UCSD-AML1 (cell line): ENCODE measurements around the gene CRTAC1.
A peak's percentile ranks its signal among the peaks of the same experiment; 100 is the strongest.

Experiments
- DNase-seq: peaks from one replicate; lab custom pipeline; 2025; ENCODE audit not compliant: unreplicated experiment; lab: John Stamatoyannopoulos, UW

Gene CRTAC1

DNA sequence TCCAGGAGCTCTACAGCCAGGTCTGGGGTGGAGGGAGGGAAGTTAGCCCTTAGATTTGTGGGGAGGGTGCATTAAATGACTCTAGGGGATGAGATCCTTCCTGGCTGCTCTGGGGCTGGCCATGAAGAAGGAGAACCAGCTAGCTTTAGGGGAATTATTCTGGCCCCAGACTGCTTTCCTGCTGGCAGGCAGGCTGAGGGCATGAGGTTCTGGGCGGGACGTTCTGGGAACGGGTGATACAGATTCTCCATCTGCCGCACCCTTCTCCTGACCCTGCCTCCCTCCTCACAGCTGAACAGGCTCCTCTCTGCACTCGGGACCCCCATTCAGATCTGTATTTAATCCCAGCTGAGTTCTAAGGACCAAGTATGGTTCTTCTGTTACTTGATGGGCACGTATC, 156.9 kb downstream of the CRTAC1 start:
- no peak for DNase-seq

DNA sequence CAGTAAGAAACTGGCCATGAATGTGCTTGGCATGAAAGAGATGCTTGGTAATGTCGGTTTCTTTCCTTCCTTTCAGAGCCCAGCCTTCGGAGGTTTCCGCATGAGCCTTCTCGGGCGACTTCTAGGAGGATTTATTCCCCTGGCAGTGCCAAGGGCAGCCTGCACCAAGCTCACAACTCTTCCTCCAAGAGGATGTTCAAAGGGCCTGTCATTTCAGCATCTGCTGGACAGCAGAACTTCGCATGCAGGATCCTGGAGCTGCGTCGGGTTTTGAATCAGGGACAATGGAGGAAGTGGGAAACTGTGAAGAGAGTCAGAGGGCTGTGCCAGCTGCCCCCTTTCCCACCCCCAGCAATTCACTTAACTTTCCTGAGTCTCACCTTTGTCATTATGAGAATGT, 159.4 kb downstream of the CRTAC1 start:
- DNase-seq, result no peak

DNA sequence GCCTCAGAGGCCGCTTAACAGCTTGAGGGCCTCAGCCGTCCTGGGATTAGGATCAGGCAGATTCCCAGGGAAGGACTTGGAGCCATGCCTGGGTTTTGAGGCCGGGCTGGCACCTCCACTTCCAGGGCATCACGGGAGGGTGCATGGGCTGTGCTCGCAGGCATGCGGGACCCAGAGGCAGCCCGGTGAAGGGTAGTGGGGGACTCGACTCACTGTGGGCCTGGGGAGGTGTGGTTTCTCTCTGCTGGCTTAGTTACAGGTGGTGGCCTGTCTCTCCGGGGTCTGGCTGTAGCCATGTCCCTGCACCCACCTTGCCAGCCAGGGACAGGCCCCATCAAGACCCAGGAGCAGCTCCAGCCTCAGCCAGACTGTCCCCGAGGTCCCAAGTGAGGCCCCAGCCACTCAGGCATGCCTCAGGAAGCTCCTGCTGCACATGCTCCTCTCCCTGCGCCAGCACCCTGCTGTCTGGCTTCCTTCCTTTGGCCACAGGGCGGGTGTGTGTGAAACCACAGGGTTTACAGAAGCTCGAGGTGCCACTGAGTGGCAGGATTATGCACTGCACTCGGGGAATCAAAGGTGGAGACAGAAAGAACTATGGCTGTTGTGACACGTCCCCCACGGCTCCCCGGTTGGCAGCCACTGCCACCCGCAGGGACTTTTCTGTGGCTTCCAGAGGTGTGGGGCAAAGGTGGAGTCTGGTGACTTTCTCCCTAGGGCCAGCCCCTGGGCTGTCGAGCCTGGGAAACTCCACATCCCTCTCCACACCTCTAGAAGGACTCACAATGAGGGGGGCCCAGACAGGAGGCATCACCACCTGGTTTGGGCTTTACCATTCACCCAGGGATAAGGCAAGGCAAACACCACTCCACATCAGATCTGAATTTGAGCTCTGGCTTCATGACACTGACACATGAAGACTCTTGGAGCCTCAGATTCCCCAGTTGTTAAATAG, 161.1 kb downstream of the CRTAC1 start:
- peak; percentile 87 for DNase-seq

DNA sequence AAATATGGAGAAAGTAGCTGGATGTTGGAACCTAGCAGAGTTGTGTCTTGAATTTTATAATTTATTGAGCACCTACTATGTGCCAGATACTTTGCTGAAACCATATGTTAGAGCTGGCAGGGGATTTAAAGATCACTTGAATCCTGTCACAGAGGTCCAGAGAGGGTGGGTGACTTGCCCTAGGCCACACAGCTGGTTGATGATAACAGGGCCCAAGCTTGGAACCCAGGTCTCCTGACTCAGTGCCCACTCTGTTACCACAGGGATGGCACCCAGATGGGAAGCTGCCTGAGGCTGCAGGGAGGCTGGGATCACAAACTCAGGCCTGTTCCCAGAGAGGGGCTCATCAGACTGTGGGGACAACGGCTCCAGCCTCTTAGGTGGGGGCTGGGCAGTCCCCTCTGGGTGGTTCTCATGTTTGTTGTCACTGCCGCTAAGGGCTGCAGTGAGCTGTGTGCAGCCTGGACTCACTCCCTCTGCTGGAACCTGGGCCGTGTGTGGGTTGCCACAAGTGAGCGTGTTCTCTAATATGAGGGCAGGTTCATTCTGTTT, 162.2 kb downstream of the CRTAC1 start:
- no peak for DNase-seq

DNA sequence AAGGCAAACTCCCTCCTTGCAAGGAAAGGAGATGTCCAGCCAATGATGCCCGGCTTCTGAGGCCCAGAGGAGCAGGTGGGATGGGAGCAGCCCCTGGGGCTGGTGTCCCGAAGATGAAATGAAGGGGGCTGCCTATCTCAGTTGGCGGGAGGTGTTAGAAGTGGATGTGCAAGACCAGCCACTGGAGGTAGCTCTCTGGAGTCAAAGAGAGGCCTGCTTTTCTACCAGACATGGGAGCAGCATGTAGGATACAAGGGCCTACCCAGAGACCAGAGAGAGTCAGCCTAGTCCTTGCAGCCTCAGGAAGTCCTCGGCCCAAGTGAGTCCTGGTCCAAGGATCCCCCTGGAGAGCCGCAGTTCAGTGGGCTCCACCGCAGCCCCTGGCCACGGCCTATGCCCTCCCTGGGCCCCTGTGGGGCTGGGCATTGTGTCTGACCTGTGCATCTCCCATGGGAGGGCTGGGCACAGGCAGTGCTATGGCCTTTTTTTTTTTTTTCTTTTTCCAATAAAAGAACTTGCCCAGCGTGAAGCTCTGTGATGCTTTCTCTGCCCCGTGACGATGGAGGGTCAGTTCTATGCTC, 163.1 kb downstream of the CRTAC1 start:
- DNase-seq, result no peak

DNA sequence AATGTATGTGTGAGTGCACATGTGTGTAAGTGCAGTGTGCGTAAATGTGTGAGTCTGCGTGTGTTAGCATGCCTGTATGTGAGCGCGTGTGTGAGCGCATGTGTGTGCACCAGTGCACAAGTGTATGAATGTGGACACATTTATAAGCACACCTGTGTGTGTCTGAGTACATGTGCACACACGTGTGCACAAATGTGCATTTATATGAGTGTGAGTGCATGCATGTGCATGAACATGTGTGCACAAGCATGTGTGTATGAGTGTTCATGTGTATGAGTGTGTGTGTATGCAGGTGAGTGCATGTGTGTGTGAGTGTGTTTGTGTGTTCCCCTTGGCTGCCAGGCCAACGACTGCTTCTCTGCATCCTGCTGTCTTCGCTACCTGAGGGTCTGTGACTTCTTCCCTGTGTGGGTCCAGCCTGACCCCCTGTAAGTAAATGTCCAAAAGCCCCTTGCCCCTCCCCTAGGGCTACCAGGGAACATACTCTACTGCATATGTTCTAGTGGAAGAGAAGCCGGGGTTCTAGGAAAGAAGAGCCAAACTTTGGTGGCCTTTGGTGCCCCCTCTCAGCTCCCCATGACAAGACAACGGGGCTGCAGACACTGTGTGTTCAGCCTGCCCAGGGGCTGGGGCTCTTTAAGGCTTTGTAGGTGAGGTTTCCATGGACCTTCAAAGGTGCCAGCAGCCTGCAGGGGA, 163.7 kb downstream of the CRTAC1 start:
- DNase-seq, result no peak

DNA sequence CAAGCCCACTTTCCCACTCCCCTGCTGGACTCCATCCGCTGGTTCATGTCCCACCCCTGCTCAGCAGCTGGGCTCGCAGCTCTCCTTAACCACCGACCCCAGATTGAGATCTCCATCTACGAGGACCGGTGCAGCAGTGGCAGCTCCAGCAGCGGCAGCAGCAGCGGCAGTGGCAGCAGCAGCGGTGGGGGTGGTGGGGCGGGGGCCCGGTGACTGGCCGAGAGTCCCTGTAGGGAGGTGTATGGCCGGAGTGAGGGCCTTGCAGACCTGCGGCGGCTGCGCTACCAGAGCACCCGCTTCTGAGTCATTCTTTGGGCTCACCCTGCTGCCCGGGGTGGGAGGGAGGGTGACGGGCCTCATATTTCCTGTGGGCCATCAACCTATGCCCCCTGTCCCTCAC, 164.9 kb downstream of the CRTAC1 start:
- DNase-seq, result no peak

DNA sequence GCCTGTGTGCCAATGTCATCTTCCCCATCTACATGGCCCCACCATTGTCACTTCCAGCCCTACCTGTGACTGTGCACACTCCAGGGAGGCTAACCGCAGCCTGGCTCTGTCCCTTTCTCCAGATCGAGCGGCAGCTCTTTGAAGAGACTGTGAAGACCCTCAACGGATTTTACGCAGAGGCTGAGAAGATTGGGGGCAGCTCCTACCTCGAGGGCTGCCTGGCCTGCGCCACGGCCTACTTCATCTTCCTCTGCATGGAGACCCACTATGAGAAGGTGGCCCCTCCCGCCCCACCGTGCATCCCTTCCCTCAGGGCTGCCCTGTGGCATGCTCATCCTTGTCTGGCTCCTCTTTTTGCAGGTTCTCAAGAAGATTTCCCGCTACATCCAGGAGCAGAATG, 166.6 kb downstream of the CRTAC1 start:
- no peak for DNase-seq

DNA sequence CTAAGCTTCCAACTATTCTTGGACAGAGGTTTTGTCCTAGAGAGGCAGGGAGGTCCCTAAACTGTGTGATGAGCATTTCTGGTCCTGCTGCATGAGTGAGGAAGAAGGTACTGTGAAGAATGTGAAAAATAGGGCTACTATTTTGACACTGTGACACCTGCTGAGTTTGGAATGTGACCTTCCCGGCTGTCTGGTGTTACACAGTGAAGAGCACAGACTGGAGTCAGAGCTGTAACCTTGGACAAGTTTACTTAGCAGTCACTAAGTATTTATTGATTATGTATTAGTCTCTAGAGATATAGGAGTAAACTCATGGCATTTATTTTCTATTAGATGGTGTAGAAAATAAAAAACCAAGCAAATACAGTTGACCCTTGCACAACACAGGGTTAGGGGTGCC, 168.5 kb downstream of the CRTAC1 start:
- DNase-seq, result no peak

DNA sequence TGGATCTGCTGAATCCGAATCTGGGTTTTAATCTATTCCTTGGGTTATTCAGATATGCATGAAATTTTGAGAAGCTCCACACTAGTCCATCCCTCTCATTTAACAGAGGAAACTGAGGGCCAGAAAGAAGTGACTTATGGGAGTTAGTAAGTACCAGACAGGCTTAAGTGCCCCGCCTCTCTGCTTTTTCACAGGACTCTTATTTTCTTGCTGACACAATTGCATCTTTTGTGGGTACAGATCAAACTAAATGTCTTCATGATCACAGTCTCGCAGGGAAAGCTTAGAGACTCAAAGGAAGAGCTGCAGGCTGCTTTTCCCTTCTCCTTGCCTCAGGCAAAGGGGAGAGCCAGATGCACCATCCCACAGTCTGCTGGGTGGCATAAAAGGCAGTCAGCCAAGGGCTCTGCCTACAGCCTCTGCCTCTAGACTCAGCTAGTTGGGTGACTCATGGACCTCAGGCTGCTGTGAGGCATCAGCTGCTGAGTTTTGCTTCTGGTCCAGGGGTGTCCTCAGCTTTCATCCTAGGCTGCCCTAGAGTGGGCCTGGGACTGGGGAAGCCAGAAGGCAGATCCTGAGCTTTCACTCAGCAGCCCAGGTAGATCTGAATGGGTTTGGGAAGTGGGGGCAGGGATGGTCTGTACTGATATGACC, 169.2 kb downstream of the CRTAC1 start:
- no peak for DNase-seq

DNA sequence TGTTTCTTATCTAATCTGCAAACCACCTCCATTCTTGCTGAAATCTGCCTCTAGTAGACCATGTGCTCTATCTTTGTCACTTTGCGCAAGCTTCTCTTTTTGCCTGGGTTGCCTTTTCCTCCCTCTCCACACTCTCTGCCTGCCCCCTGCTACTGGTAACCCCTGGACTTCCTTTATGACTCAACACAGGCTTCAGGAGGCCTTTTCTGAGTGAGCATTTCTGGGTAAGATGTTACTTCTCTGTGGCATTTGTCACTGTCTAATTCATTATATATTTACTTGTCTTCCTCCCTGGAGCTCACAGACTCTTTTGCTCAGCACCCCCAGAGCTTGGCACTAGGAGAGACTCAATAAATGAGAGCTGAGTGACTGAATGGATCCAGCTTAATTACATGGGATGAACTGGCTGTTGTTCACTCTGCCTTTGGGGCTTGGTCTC, 172.4 kb downstream of the CRTAC1 start:
- DNase-seq, result peak; percentile 26

DNA sequence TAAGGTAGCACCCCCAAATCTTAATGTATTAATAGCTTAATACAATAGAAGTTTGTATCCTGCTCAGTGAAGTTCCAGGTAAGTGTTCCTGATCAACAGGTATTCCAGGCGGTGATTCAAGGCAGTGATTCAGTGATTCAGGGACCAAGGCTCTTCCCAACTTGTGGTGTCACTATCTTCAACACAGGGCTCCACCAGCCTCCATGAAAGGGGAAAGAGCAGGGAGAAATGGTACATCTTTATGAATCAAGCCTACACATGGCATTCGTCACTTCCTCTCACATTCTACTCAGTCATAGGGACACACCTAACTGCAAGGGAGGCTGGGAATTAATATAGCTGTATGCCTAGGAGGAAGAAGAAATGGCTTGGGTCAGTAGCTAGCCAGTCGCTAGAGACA, 175.7 kb downstream of the CRTAC1 start:
- DNase-seq, result no peak

DNA sequence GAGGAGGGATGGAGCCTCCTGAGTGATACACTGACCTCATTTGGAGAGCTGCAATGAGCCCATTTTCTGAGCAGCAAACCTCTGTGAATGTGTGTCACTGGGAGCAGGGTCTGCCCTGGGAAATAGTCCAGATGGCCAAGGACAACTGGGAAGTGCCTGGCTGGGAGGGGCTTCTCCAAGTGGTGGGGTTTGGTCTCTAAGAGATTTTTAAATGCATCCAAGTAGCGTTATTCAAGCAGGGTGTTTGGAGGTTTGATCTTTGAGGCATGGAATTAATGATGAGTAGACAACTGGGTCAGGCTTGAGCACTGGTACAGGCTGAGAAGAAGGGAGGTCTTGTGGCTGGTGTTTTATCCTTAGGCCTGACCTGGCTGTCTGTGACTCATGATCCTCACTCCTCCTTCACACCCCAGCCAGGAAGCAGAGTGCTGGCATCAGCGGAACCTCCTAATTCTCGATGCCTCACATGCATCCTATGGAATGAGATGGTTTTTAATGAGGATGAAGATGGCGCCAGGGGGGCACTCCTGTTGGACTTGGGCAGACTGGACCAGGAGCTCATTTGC, 177.5 kb downstream of the CRTAC1 start:
- DNase-seq, result no peak

DNA sequence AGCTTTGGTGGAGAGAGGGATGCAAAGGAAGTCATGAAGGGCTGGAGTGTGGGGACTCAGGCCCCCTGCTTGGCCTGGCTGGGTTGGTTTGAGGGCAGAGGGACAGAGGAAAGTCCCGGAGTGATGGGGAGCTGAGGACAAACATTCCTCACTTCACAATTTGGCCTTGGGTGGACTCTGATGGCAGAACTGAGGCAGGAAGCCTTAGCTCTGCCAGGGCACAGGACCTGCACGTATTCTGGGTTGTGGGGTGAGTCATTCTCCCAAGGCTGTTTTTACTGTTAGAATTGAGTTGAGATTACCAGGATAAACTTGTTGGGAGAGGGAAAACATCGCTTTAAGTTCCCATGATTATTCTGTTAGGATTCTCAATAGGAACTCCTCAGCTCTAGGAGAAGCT, 178.1 kb downstream of the CRTAC1 start:
- DNase-seq, result no peak

DNA sequence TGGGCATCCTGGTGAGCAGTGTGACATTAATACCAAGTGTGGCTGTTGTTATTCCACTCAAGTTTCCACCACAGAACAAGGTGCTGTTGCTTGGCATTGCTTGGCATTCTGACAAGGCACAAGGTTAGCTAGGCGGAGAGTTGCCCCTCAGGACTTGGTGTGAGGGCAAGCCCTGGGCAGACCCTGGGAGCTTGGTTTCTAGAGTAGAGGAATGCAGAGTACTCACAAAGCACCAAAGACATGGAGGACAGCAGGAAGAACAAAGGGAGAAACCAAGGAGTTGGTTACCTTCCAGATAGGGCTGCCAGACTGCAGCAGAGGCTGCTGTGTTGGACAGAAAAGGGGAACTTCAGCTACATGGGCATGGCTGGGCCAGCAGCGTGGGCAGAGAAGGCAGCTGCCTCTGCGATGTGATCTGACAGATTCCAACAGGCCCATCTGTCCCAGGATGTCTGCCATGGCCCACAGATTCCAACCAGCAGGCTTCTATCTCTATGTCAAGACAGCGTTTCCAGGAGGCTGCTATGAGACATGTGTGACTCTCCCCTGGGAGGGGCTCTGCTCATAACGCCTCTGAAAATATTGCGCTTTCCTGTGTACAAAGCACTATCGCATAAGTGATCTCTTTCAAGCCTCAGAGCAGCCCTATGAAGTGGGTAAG, 178.9 kb downstream of the CRTAC1 start:
- no peak for DNase-seq

DNA sequence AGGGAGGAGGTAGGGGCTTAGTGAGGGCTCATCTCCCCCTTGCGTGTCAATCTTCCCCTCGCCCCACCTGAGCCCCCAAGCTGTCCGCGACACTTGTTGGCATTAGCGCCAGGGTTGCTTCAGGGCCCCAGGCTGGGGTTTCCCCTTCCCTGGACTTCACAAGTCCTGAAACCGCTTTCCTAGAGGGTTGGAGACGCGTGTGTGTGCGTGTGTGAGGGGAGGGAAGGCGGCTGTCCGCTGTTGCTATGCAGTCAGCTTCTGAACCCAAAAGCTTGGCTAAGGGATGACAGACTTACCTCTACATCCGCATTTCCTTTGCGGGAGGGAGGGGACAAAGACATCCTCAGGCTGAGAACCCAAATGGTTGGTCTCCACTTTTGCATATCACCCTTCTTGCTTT, 180.0 kb downstream of the CRTAC1 start:
- no peak for DNase-seq

DNA sequence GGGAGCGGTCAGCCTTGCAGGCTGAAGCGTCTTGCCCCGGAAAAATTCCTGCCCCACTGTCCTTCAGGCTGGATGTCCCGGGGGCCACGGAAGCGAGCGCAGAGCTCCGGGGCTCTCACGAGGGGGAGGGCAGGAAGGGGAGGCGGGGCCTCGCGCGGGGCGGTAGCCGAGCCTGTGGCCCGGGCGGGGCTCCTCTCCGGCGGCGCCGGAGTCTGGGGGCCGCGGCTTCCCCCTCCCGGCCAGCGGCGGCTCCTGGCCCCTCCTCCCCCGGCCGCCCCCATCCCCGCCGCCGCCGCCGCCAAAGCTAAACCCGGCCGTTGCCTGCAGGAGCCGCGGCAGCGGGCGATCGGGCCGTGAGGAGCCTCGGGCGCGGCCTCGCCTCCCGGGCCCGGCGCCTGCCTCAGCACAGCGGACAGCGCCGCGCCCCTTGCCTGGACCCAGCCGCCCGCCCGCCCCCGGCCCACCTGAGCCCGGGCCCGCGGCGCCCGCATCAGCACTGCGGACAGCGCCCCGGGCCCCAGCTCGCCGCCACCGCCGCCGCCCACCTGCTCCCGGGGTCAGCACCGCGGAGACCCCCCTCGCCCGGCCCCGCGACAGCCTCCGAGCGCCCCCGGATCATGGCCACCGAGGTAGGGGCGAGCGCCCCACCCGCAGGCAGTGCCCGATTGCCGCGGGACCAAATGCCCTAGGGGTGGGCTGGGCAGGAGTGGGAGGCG, 180.6 kb downstream of the CRTAC1 start, which contains the start of gene GOLGA7B:
TSS of gene GOLGA7B (plus strand) at position 157 of the 716 bp plus-strand sequence. CDS start at position 618, 461 bp downstream.
- peak; percentile 28 for DNase-seq

DNA sequence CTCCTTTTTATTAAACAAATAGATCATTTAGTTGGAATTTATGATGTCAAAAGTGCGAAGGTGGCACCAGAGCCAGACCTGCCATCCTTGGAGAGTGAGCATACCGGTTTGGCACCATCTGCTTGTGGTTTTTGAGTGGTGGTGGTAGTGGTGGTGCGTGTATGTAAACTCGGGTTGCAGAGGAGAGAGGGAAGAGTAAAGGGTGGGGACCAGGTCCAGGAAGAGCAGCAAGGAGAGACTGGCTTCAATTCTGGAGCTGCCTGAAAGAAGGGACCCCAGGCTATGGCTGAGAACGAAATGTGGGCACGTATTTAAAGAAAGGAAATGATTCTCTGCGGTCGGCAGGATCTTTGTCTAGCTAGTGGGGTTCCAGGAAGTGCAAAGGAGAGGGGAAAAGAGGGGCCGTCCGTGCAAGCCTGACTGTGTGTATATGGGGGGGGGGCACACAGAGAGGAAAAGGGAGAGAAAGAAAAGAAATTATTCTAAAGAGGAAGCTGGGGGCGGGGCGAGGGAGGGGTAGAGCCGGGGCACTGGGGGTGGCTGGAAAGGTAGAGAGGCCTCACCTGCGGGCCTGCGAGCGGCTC, 181.2 kb downstream of the CRTAC1 start:
- no peak for DNase-seq

DNA sequence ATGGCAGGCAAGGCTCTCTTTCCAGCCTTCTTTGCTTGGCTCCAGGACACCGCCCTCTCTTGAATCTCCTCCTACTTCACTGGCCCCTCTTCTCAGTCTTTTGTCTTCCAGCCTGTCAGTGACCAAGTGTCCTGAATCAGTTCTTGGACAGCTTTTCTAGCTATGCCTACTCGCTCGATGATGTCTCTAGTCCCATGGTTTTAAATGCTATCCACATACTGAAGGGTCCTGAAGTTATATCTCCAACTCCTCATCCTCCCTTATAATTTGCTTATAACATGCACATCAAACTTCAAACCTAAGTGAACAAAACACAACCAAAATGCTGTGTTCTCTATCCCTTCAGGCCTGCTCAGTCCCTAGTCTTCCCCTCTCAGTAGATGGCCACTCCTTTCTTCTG, 185.7 kb downstream of the CRTAC1 start:
- no peak for DNase-seq
